K562 (cell line): ENCODE data around the gene NOL8. TPM values are rescaled to one million over a fixed set of nuclear protein-coding genes. Genes with fewer than 3 reads are reported as not detected.
A peak's percentile ranks its signal among the peaks of the same experiment; 100 is the strongest.

Experiments used
- BCOR ChIP-seq: fragments of 450-650 bp; IDR thresholded peaks from 2 replicates; pipeline ENCODE4 v1.6.1; 2016
- CBX3 ChIP-seq, 2 experiments: IDR thresholded peaks; 1 replicate in 1 of 2; 2 replicates in 1 of 2; pipeline ENCODE4 v1.6.1; 2012; ENCODE audit warnings: inconsistent platforms in 2 of 2, low read length in 2 of 2, borderline replicate concordance in 1 of 2, control low read depth in 1 of 2
- CCAR2 ChIP-seq: fragments of 200-400 bp; formaldehyde crosslinking; IDR thresholded peaks from 2 replicates; pipeline ENCODE4 v1.6.1; 2017; ENCODE audit warnings: mild to moderate bottlenecking, low read depth, low read length
- DACH1 ChIP-seq: fragments of 450-650 bp; IDR thresholded peaks from 2 replicates; pipeline ENCODE4 v1.6.1; 2018; ENCODE audit not compliant: partially characterized antibody
- EWSR1 ChIP-seq: fragments of 450-650 bp; IDR thresholded peaks from 2 replicates; pipeline ENCODE4 v1.6.1; 2018; ENCODE audit warnings: borderline replicate concordance, mild to moderate bottlenecking, low read depth, moderate library complexity; ENCODE audit not compliant: partially characterized antibody
- FOSL1 ChIP-seq: fragments of 200-800 bp; sonication (Bioruptor generic); conservative IDR thresholded peaks from 2 replicates; pipeline ENCODE4 v1.6.1; 2016; ENCODE audit warnings: missing genetic modification characterization, missing compliant biosample characterization
- FOXJ3 ChIP-seq: sonication (generic); formaldehyde crosslinking; IDR thresholded peaks from 2 replicates; pipeline ENCODE4 v1.4.0; 2020; ENCODE audit warnings: mild to moderate bottlenecking, missing genetic modification reagents
- GABPA ChIP-seq: fragments of 200-800 bp; sonication (Bioruptor generic); conservative IDR thresholded peaks from 2 replicates; pipeline ENCODE4 v1.6.1; 2016; ENCODE audit warnings: low read depth, missing genetic modification characterization, missing compliant biosample characterization
- HDAC6 ChIP-seq: IDR thresholded peaks from 2 replicates; pipeline ENCODE4 v1.6.1; 2012; ENCODE audit warnings: low read depth, mild to moderate bottlenecking, control low read depth, inconsistent platforms, low read length, moderate library complexity
- HNRNPL ChIP-seq: fragments of 200-400 bp; formaldehyde crosslinking; IDR thresholded peaks from 2 replicates; pipeline ENCODE4 v1.6.1; 2017; ENCODE audit warnings: low read depth, mild to moderate bottlenecking, low read length
- KAT8 ChIP-seq: fragments of 450-650 bp; IDR thresholded peaks from 2 replicates; pipeline ENCODE4 v1.6.1; 2016; ENCODE audit warnings: low read depth, mild to moderate bottlenecking
- NUFIP1 ChIP-seq: fragments of 450-650 bp; IDR thresholded peaks from 2 replicates; pipeline ENCODE4 v1.6.1; 2018; ENCODE audit not compliant: partially characterized antibody
- RB1 ChIP-seq: fragments of 450-650 bp; IDR thresholded peaks from 2 replicates; pipeline ENCODE4 v1.6.1; 2017; ENCODE audit warnings: low read depth, mild to moderate bottlenecking
- SMAD3 ChIP-seq: fragments of 450-650 bp; formaldehyde crosslinking; conservative IDR thresholded peaks from 2 replicates; pipeline ENCODE4 v1.4.0; 2020; ENCODE audit warnings: mild to moderate bottlenecking
- SMARCA4 ChIP-seq: fragments of 450-650 bp; IDR thresholded peaks from 2 replicates; pipeline ENCODE4 v1.6.1; 2016
- TBL1XR1 ChIP-seq, 2 experiments: IDR thresholded peaks; 2 replicates each; pipeline ENCODE4 v1.6.1; 2012; ENCODE audit warnings: improper control_type of control experiment in 2 of 2, low read length in 2 of 2, mild to moderate bottlenecking in 1 of 2
- polyA plus RNA-seq, 8 experiments: library from polyadenylated mRNA; depleted of rRNA in 4 of 8; stranded (reverse) in 5 of 8; unstranded in 3 of 8; fragments of >200 nt; fragmentation: Nextera tagmentation in 2 of 8; fragmentation: Illumina TruSeq in 1 of 8; extraction: Ambion mirVana in 2 of 8; extraction: Trizol in 1 of 8; gene quantifications; 2 replicates each; pipeline versions ENCODE4 v1.2.1 to v1.2.3, GENCODE V29; 2011 to 2014; ENCODE audit warnings: inconsistent platforms in 1 of 8, missing spikeins in 1 of 8
- total RNA-seq, 7 experiments: library from RNA; depleted of rRNA in 6 of 7; stranded (reverse); fragments of >200 nt in 6 of 7; fragmentation: Illumina TruSeq in 2 of 7; extraction: Trizol in 2 of 7; gene quantifications; 2 replicates each; pipeline versions ENCODE4 v1.2.1 to v1.2.3, GENCODE V29; 2011 to 2021; ENCODE audit warnings: low replicate concordance in 1 of 7
- TF ChIP-seq, protein P1 (sequence below): fragments of 450-650 bp; IDR thresholded peaks from 2 replicates; pipeline ENCODE4 v1.6.1; 2014; ENCODE audit warnings: low read depth, mild to moderate bottlenecking, moderate library complexity, borderline replicate concordance
- TF ChIP-seq, protein P2 (sequence below): fragments of 250-450 bp; sonication (Bioruptor Pico); IDR thresholded peaks from 2 replicates; pipeline ENCODE4 v1.4.0; 2020
- TF ChIP-seq, protein P3 (sequence below): fragments of 250-450 bp; sonication (Bioruptor Pico); IDR thresholded peaks from 2 replicates; pipeline ENCODE4 v1.5.0; 2022; ENCODE audit warnings: mild to moderate bottlenecking

Gene NOL8
- total and polyA plus RNA-seq, 9 of the 15 experiments (the other 6 are each of a cell fraction or from before 2014, with no cell fraction given), result 51.3 to 91.5 (median 58.7) TPM

DNA sequence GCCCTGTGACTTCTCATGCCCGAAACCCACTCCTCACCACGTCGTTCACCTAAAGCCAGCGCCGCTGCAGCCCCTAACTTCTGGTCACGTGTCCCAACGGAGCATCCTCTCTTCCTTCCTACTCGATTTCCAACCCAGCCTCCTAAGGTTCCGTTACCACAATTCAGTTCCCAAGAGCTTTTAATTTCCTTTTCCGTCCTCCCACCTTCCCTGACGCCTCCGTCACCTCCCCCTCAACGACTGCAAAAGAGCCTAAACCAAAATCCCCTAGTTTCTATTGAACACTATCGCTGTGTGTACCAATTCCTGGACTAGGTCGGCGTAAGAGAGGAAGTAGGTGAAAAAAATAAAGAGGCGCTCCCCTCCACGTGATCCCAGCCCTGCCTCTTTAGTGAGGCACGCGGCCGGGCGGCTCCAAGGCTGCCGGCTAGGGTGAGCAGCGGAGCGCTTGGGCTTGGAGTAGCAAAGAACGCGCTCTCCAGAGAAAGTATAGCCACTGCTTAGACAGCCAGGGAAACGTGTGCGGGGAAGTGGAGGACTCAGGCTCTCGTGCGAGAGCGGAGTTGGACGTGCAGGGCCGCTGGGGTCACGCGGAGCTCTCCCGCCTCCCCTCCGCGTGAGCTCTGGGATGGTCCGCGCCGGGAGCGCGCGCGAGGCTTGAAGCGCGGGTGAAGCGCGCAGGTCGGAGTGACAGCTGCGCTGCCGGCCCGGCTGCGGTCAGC is at the start of gene NOL8, which contains the start of gene CENPP (continued):
- TF ChIP-seq, protein P1, sequence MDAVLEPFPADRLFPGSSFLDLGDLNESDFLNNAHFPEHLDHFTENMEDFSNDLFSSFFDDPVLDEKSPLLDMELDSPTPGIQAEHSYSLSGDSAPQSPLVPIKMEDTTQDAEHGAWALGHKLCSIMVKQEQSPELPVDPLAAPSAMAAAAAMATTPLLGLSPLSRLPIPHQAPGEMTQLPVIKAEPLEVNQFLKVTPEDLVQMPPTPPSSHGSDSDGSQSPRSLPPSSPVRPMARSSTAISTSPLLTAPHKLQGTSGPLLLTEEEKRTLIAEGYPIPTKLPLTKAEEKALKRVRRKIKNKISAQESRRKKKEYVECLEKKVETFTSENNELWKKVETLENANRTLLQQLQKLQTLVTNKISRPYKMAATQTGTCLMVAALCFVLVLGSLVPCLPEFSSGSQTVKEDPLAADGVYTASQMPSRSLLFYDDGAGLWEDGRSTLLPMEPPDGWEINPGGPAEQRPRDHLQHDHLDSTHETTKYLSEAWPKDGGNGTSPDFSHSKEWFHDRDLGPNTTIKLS, result peak; percentile 93
- TF ChIP-seq TBL1XR1 (IDR thresholded peaks at IDR 0.05; ENCODE audit: low read length in 2 of 2) (peak in 1 of 2 experiments; percentile 52; a peak in 1 of 4 replicates), FOSL1 (peak; percentile 48; the same call in 1 of the 2 replicates), BCOR (peak; percentile 84), HNRNPL (0 out of 2 replicates have a peak, but pooled peaks have one; percentile 55), CCAR2 (0 out of 2 replicates have a peak, but pooled peaks have one; percentile 41), RB1 (peak; percentile 80), SMAD3 (CRISPR knock-in tag) (0 out of 2 replicates have a peak, but pooled peaks have one; percentile 40), NUFIP1 (peak; percentile 94), GABPA (tag) (peak; percentile 97), SMARCA4 (no peak), CBX3 (IDR thresholded peaks at IDR 0.05; ENCODE audit: borderline replicate concordance in 1 of 2, low read length in 2 of 2) (peak in 1 of 2 experiments; percentile 87; a peak in 2 of 3 replicates), KAT8 (peak; percentile 72; the same call in 1 of the 2 replicates), HDAC6 (no peak), EWSR1 (no peak), DACH1 (peak; percentile 24), FOXJ3 (no peak)
- TF ChIP-seq, protein P2, sequence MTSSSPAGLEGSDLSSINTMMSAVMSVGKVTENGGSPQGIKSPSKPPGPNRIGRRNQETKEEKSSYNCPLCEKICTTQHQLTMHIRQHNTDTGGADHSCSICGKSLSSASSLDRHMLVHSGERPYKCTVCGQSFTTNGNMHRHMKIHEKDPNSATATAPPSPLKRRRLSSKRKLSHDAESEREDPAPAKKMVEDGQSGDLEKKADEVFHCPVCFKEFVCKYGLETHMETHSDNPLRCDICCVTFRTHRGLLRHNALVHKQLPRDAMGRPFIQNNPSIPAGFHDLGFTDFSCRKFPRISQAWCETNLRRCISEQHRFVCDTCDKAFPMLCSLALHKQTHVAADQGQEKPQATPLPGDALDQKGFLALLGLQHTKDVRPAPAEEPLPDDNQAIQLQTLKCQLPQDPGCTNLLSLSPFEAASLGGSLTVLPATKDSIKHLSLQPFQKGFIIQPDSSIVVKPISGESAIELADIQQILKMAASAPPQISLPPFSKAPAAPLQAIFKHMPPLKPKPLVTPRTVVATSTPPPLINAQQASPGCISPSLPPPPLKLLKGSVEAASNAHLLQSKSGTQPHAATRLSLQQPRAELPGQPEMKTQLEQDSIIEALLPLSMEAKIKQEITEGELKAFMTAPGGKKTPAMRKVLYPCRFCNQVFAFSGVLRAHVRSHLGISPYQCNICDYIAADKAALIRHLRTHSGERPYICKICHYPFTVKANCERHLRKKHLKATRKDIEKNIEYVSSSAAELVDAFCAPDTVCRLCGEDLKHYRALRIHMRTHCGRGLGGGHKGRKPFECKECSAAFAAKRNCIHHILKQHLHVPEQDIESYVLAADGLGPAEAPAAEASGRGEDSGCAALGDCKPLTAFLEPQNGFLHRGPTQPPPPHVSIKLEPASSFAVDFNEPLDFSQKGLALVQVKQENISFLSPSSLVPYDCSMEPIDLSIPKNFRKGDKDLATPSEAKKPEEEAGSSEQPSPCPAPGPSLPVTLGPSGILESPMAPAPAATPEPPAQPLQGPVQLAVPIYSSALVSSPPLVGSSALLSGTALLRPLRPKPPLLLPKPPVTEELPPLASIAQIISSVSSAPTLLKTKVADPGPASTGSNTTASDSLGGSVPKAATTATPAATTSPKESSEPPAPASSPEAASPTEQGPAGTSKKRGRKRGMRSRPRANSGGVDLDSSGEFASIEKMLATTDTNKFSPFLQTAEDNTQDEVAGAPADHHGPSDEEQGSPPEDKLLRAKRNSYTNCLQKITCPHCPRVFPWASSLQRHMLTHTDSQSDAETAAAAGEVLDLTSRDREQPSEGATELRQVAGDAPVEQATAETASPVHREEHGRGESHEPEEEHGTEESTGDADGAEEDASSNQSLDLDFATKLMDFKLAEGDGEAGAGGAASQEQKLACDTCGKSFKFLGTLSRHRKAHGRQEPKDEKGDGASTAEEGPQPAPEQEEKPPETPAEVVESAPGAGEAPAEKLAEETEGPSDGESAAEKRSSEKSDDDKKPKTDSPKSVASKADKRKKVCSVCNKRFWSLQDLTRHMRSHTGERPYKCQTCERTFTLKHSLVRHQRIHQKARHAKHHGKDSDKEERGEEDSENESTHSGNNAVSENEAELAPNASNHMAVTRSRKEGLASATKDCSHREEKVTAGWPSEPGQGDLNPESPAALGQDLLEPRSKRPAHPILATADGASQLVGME (CRISPR knock-in tag), result 0 out of 2 replicates have a peak, but pooled peaks have one; percentile 14
- TF ChIP-seq, protein P3, sequence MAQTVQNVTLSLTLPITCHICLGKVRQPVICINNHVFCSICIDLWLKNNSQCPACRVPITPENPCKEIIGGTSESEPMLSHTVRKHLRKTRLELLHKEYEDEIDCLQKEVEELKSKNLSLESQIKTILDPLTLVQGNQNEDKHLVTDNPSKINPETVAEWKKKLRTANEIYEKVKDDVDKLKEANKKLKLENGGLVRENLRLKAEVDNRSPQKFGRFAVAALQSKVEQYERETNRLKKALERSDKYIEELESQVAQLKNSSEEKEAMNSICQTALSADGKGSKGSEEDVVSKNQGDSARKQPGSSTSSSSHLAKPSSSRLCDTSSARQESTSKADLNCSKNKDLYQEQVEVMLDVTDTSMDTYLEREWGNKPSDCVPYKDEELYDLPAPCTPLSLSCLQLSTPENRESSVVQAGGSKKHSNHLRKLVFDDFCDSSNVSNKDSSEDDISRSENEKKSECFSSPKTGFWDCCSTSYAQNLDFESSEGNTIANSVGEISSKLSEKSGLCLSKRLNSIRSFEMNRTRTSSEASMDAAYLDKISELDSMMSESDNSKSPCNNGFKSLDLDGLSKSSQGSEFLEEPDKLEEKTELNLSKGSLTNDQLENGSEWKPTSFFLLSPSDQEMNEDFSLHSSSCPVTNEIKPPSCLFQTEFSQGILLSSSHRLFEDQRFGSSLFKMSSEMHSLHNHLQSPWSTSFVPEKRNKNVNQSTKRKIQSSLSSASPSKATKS, result no peak
